SIG-M5 (cell line): ENCODE data around the gene CPNE8.

Experiments used
- DNase-seq: peaks from one replicate; lab custom pipeline; 2025; lab: John Stamatoyannopoulos, UW

CPNE8 gene

DNA sequence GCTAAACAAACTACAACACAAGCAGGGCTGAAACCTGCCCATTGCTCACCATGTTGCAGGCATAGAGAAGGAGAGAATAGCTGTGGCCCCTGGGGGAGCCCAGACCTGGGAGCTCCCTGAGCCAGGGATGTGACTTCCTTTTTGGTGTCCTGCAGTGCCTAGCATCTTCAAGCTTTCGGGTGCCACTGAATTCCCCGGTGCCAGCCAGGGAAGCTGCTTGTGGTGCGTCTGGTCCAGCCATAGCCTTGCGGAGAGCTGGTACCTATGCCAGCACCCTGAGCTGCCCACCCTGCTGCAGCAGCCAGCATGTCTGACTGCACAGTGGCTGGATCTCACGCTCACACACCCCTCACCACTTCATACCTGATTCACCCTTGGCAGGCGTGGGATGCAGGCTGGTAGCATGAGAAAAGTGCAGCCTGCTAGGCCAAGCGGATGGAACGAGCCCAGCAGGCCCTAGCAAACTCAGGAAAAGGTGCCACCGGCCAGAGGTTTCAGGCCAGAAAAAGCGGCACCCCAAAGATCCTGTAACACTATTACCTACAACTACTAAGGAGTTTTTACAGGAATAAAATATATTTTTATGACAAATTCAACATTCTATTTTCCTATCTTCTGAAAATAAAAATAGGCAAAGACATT is 183.7 kb downstream of the CPNE8 start:
- DNase-seq = no peak

DNA sequence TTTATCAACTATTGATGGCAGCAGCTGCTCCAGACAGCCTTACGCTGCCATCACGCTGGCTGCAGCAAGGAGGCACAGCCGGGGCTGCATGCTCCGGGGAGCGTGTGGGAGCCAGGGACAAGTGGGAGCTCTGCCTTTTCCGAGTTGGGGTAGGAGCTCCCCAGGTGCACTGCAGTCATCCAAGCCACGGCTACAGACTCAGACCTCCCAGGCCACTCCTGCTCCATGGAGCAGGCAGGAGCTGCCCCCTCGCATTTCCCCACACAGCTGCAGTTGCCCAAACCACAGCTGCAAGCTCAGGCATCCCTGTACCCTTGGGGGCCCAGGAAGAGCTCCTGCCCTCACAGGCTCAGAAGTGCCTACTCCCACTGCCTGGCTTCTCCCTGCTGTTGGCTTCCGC is 184.7 kb downstream of the CPNE8 start:
- no peak for DNase-seq

DNA sequence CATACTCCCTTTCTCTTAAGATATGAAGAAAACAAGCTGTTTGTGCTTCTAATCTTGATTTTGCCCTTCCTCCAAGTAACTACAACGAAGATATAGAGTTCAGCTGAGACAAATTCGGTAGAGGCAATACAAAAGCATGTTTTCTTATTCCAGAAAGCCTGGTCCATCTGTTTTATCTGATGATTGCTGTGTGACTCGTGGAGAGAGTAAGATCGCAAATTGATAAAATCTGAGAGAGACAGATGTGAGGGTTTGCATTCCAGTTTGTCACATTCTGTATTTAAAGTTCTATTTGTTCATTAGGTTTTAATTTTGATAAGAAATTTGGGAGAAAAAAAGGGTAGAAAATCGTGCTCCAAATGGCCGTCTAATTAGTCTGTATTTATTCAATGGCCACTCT is 192.1 kb downstream of the CPNE8 start:
- no peak for DNase-seq

DNA sequence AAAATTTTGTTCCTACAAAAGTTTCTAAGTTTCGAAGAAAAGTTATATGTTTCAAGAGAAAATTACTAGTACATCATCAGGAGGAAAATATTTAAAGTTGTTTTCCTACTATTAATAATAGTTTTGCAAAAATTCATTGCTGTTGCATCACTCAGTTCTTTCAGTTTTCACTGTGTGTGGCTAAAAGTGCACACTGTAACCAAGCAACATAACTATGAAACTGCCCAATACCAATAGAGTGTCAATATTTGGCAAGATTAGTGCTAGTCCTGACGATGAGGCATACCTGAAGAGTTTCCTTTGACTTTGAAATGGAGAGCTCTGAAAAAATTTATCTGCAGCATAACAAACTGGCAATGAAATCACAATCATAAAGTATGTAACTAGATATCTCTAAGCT is 194.3 kb downstream of the CPNE8 start:
- no peak for DNase-seq

DNA sequence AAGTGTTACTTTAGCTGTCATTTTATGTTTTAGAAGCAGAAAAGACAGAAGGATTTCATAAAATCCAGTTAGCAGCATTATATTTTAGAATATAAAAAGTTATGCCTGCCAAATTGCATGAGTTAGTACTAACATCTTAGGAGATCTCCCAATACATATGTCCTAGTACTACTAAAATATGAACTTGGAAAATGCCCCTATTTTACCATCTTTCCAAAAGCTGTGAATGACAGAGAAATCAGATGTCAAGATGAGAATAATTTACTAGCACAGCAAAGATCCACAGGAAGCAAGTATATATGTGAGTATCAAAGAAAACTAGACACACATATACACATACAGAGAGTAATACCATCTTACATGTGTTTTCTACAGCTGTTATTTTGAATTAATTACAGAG is 196.9 kb downstream of the CPNE8 start:
- no peak for DNase-seq

DNA sequence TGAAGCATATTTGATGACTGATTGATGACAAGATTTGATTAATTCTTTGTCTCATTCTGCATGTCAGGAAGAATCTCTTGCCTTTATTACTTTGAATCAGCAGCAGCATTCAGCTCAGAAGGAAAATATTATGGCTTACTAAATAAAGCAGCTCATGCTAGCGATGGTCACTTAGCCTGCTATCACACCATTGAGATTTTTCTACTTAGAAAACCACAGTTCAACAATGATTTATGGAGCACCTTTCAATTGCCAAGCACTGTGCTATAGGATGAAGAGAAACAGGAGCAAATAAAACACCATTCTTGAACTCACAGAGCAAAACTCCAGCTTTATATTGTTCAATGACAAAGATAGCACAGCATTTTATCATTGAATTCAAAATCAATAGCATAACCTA is 197.7 kb downstream of the CPNE8 start:
- DNase-seq = no peak

DNA sequence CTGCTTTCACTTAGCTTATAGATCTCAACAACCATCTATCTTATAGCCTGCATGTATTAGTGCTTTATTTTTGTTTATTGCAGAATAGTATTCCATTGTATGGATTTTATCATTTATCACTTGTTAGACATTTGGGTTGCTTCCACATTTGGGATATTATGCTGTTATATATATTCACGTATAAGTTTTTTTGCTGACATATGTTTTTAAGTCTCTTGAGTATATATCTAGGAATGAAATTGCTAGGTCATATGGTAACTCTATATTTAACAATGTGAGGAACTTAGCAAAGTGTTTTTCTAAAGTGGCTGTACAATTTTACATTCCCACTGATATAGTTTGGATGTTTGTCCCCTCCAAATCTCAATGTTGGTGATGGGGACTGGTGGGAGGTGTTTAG is 208.1 kb downstream of the CPNE8 start:
- DNase-seq = no peak

DNA sequence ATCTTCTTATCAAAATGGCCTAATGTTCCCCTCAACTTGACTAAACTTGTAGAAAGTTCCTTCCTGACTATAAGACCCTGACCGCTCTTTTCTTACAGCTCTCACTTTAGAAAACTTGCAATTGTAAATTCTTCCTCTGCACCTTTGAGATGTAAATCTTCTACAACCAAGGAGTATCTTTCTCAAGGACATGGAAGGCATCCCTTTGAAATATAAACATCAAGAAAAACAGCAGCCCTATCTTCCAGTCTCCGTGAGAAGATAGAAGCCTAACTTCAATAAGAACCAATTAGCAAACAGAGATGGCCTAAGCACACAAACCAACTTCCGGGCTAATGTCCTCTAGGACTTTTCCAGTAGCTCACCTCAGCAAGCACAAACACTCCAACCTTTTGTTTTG is 210.3 kb downstream of the CPNE8 start:
- DNase-seq = no peak

DNA sequence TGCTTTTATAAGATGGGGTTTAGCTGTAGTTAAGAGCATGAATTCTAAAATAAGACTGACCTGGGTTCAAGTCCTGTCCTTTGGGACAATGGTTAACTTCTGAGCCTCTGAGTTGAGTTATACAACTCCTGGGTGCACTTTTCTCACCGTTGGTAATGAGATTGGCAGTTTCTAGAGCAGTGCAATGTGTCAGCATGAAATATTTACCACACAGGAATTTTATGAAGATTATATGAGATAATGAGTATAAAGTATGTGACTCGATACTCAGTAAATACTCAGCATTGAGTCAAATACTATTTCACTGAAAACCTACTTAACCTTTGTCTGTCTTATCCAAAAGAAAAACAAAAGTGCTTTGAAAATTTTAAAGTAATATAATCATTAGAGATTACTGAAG is 214.2 kb downstream of the CPNE8 start:
- no peak for DNase-seq

DNA sequence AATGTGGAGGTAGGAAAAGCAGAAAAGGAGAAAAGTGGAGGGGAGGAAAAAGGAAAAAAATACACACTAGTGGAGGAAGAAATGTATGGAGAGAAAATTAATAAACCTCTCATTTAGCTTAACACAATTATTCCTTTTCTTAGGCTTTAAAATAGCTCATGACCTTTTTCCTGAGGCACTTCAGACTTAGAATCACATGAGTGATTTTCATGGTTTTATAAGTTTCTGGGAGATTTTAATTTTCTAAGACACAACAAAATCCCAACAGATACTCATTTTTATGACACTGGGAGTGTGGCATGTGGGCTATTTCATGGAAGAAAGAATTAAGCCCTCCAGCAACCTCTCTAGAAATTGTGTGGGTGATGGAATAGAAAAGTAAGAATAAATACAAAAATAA is 214.7 kb downstream of the CPNE8 start:
- DNase-seq = no peak

DNA sequence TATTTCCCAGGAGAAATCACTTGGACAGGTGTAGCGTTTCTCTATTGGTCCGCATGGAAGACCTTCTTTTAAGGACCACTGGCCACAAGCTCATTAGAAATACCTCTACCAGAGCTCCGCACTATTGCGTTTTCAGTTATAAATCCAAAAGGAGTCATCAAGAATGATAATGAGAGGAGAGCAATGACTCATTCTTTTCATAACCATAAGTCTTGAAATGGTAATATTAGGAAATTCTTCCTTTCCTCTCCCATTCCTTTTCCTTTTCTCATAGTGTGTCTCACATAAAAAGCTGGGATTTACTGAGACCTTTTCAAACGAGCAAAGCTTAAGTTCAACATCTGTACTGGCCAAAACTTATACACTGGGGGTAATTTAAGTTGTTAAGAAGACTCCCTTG is 215.7 kb downstream of the CPNE8 start:
- no peak for DNase-seq

DNA sequence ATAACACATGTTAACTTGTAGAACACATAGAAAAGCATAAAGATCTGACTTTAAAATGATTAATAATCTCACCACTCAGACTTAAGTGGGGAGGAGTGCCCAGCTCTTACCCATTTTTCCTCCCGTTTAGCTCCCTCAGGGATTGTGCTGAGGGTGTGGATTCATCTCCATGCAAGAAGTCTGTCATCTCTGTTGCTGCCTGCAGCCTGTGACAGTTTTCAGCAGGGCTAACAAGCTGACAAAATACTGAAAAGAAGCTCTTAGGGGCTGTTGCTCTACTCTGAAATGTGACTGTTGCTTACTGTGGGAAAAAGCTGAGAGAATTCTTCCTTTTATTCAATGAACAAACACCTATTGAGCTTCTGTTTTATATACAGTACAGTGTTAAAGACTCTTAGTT is 216.2 kb downstream of the CPNE8 start:
- no peak for DNase-seq

DNA sequence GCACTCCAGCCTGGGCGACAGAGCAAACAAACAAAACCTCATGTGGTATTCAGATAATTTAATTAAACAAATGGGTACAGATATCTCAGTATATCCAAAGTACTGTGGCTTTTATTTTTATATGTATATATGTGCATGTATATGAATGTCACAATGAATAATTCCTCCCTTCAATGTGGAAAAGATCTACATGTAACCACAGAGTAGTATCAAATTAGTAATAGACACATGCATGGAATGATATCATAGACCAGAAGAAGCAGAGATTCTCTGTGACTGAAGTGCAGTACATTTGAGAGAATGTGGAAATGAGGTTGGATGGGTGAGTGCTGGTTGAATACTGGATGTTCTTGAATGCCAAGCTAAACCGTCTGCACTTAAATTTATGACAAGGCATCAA is 222.9 kb downstream of the CPNE8 start:
- no peak for DNase-seq

DNA sequence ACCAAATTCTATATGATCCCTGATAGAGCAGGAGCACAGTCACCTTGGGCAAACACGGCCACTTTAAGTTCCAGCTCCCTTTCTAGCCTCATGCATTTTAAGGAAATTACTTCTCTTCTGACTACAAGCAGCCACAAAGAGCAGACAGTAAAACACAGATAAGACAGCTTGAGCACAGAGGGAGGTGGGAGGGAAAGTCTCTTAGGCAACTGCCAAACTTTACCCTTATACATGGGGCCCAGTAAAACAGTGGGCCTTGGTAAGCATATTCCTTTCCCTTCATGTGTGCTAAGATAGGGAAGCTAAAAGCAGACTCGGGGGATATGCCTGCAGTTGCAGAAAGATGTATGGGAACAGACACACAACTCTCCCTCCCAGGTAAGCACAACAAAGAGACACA is 235.9 kb downstream of the CPNE8 start:
- DNase-seq = no peak

DNA sequence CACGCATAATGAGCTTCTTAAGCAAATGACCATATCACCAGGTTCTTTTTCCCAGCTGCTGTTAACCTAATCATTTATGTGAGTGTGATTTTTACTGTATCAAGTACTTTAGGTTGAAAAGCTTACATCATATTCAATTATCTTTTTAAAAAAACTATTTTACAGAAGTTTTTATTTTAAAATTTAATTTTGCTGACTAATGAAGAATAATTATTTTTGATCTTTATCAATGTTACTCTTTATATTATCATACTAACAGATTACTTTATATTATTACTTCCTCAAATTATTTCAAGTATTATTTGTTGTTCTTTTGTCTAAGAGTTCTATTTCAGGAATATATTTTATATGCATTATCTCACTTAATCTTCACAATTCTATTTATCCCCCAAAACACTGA is 236.3 kb downstream of the CPNE8 start:
- DNase-seq = no peak

DNA sequence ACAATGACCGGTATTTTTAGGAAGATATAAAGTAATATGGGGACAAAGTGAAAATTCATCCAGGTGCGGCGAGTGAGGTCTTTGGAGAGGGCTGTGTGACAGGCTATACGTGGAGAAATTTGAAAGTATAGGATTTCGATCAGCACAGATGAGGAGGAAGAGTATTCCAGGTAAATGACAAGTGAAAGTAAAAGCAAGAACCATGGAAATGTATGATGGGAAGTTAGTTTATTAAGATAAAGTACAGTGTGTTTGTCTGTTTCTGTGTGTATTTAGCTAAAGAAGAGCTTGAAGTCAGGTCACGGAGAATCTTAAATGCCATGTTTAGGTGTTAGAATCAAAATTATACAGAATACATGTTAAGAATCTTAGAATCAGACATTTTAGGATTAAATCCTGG is 239.0 kb downstream of the CPNE8 start:
- DNase-seq = no peak

DNA sequence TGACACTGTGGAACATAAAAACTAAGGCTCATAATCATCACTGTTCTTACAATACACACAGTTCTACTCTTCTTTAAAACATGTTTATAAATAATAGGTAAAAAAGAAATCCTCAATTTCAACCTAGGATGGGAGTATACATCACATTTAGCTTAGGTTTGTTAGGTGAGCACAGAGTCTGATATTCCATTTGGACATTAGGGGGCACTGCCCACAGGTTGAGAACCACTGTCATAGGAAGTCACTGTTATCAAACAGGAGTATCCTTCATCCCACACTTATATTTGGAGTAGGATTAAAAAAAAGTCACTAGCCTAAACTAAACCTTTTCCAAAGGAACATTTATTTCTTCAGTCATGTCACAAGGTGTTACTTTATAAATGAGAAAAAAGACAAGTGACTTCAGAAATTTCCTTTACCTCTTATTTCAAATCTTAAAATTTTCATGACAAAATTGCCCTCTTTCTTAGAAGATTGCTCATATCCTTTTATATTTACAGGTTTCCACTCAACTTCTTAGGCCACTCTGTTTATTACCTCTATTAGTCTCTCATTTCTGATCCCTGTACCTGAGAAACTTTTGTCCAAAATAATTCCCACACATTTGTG is 240.6 kb downstream of the CPNE8 start:
- DNase-seq = no peak

DNA sequence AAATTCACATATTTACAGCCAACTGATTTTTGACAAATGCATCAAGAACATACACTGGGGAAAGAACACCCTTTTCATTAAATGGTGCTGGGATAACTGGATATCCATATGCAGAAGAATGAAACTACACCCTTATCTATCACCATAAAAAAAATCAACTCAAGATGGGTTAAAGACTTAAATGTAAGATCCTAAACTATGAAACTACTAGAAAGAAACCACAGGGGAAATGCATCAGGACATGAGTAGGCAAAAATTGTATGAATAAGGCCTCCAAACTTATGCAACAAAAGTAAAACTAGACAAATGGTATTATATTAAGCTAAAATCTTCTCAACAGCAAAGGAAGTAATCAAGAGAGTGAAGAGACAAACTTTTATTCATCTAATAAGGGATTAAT is 242.6 kb downstream of the CPNE8 start:
- DNase-seq = no peak

DNA sequence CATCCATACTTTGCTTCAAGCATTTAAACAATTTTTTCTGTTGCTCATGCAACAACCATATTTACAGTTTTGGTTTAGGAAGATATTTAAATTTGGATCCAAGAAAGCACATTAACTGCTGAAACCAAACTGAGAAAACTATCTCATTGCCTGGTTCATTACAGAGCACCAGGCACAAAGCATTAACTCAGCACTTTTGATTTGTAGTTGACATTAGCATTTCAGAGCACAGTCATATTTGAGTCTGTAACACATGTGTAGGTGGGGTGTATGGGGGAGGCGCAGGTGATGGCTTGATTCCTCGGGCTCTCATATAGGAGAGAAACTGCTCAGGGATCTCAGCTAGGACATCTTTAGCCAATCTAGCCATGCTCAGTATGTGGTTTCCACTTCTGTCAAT is 251.7 kb downstream of the CPNE8 start:
- no peak for DNase-seq

DNA sequence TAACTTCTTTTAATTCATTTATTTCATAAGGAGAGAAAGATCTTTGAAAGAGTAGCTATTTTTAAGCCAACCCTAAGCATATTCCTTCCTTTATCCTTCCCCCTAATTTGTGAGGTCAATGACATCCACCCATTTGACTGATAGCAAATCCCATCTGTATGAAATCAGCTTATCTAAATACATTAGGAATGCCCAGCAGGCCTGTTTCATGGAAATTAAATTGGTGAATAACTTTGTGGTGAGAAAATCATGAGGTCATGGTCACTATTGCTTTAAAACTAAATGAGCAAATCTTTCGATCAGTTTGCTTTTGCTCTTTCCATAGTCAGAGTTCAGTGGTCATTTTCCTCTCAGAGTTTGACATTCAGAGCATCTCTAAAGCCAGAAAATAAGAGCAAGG is 256.6 kb downstream of the CPNE8 start:
- DNase-seq = no peak

DNA sequence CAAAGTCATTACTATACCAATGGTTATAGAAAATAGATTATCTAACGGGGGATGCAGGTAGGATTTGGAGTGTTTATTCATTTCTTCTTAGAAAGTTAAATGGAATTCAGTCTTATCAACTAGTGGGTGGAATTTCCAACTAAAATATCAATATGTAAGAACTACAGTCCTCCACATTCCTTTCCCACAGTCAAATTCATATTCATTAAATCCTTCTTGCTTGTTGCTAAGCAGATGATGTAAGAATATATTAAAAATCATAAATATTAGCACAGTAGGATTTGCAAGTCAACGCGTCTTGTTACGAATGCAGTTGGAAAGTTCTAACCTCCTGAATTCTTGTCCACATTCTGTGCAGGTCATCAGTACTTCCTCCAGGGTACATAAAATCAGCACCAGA is 259.2 kb downstream of the CPNE8 start:
- DNase-seq = no peak

DNA sequence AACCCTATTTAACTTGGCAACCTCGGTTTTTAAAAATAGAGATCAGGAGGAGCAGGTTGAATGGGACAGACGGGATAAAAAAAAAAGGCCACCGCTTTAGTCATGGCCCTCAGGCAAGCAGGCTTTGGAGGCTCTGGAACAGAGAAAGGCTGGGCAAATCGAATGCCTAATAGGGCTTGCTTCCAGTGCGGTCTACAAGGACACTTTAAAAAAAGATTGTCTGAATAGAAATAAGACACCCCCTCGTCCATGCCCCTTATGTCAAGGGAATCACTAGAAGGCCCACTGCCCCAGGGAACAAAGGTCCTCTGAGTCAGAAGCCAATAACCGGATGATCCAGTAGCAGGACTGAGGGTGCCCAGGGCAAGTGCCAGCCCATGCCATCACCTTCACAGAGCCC is 265.8 kb downstream of the CPNE8 start:
- no peak for DNase-seq

DNA sequence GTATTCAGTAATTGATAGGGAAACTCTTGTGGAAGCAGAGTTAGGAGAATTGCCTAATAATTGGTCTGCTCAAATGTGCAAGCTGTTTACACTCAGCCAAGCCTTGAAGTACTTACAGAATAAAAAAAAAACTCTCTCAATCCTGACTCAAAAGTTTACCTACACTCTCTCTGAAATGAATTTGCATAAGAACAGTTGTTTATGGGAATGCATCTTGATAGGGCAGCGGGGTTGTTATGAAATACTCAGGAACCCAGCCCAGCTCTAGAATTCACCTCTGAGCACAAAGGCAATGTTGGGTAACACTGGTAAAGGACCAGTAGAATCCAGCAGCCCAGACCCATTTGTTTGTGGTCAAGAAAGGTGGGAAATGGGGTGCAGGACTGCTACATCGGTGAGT is 267.0 kb downstream of the CPNE8 start:
- no peak for DNase-seq

DNA sequence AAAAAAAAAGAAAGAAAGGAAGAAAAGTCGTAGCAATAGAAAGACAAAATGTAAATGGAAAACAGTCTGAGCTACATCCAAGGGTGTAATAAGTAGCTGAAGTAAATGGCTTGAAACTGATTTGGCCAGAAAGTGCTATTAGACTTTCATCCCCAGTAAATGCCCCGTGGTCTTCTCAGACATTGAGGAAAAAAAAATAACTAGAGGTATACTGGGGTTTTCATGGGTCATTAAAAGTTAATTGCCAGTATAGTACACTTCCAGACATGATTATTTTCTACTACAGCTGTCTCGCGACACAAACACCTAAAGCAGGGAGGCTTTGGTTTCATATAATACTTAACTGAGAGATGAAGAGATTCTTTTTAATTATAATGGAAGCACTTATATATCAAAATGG is 271.9 kb downstream of the CPNE8 start:
- no peak for DNase-seq

DNA sequence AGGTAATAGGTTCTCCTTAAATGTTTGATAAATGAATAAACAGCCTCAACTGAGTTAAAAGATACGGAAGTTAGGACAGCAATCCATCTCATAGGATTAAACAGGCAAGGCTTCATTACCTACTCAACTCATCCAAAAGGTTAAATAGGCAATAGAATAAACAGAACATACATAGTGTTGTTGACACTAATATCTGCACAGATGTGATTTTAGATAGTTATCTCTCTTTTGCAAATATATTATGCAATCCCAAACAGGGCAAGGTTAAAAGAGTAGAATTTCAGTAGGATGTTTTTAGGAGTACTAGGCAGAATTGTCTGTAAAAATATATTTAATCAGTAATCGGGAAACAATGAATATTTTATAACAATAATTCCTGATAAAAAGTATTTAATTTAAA is 276.3 kb downstream of the CPNE8 start:
- no peak for DNase-seq
